H9 (cell line): ENCODE data around the gene SPTAN1. TPM values are rescaled to one million over a fixed set of nuclear protein-coding genes. Genes with fewer than 3 reads are reported as not detected.

Source experiments
- DNase-seq: peaks from one replicate; pipeline ENCODE4 v3.0.0-alpha.2; 2017
- H2AFZ ChIP-seq: one replicate; pipeline ENCODE4 v1.6.1; 2013; ENCODE audit warnings: mild to moderate bottlenecking, low read length, control low read depth, moderate library complexity
- H2AK5ac ChIP-seq: 2 replicates; pipeline ENCODE4 v1.6.1; 2013; ENCODE audit warnings: low read length, control low read depth, mixed read lengths; ENCODE audit not compliant: insufficient read length
- H2BK120ac ChIP-seq: one replicate; pipeline ENCODE4 v1.6.1; 2013; ENCODE audit warnings: low read depth, mild to moderate bottlenecking, low read length, control low read depth, inconsistent platforms; ENCODE audit not compliant: poor library complexity, severe bottlenecking
- H2BK12ac ChIP-seq: 2 replicates; pipeline ENCODE4 v1.6.1; 2013; ENCODE audit warnings: low read length, control low read depth, mixed read lengths, low read depth; ENCODE audit not compliant: insufficient read length
- H2BK15ac ChIP-seq: 2 replicates; pipeline ENCODE4 v1.6.1; 2013; ENCODE audit warnings: low read depth, low read length, control low read depth
- H2BK20ac ChIP-seq: one replicate; pipeline ENCODE4 v1.6.1; 2013; ENCODE audit warnings: low read depth, mild to moderate bottlenecking, low read length, control low read depth, inconsistent platforms; ENCODE audit not compliant: poor library complexity, severe bottlenecking
- H2BK5ac ChIP-seq: 2 replicates; pipeline ENCODE4 v1.6.1; 2013; ENCODE audit warnings: low read length, control low read depth, mixed read lengths; ENCODE audit not compliant: insufficient read length
- H3K14ac ChIP-seq: 2 replicates; pipeline ENCODE4 v1.6.1; 2013; ENCODE audit warnings: low read length, control low read depth; ENCODE audit not compliant: insufficient read depth
- H3K18ac ChIP-seq: 2 replicates; pipeline ENCODE4 v1.6.1; 2013; ENCODE audit warnings: low read depth, mild to moderate bottlenecking, mixed read lengths, low read length, control low read depth; ENCODE audit not compliant: insufficient read length
- H3K23ac ChIP-seq: 2 replicates; pipeline ENCODE4 v1.6.1; 2013; ENCODE audit warnings: low read length, control low read depth, mixed read lengths, low read depth; ENCODE audit not compliant: insufficient read length
- H3K23me2 ChIP-seq: 2 replicates; pipeline ENCODE4 v1.6.1; 2013; ENCODE audit warnings: low read depth, mild to moderate bottlenecking, mixed read lengths, low read length, control low read depth; ENCODE audit not compliant: insufficient read length, poor library complexity, severe bottlenecking
- H3K27ac ChIP-seq: 2 replicates; pipeline ENCODE4 v1.5.1; 2013; ENCODE audit warnings: low read length, control low read depth, mixed read lengths, low read depth; ENCODE audit not compliant: insufficient read length
- H3K27me3 ChIP-seq: 2 replicates; pipeline ENCODE4 v1.6.1; 2013; ENCODE audit warnings: low read length, control low read depth, inconsistent platforms; ENCODE audit not compliant: insufficient read depth
- H3K4ac ChIP-seq: 2 replicates; pipeline ENCODE4 v1.6.1; 2013; ENCODE audit warnings: low read depth, mild to moderate bottlenecking, control low read depth, inconsistent platforms, low read length, moderate library complexity
- H3K4me1 ChIP-seq: 2 replicates; pipeline ENCODE4 v1.6.1; 2013; ENCODE audit warnings: low read length, control low read depth, inconsistent platforms; ENCODE audit not compliant: insufficient read depth
- H3K4me2 ChIP-seq: 2 replicates; pipeline ENCODE4 v1.6.1; 2013; ENCODE audit warnings: low read length, control low read depth, mixed read lengths; ENCODE audit not compliant: insufficient read length, insufficient read depth
- H3K56ac ChIP-seq: 2 replicates; pipeline ENCODE4 v1.6.1; 2013; ENCODE audit warnings: low read depth, mild to moderate bottlenecking, mixed read lengths, low read length, control low read depth; ENCODE audit not compliant: insufficient read length
- H3K79me1 ChIP-seq: 2 replicates; pipeline ENCODE4 v1.6.1; 2013; ENCODE audit warnings: low read depth, mild to moderate bottlenecking, moderate library complexity, low read length, control low read depth, inconsistent platforms; ENCODE audit not compliant: insufficient read depth, poor library complexity, severe bottlenecking
- H3K79me2 ChIP-seq: 2 replicates; pipeline ENCODE4 v1.6.1; 2013; ENCODE audit warnings: low read length, control low read depth, inconsistent platforms; ENCODE audit not compliant: insufficient read depth
- H3K9ac ChIP-seq: 2 replicates; pipeline ENCODE4 v1.6.1; 2013; ENCODE audit warnings: low read length, control low read depth, mixed read lengths; ENCODE audit not compliant: insufficient read length; ENCODE audit errors: extremely low read depth
- H3K9me3 ChIP-seq: one replicate; pipeline ENCODE4 v1.6.1; 2013; ENCODE audit warnings: low read depth, low read length, inconsistent platforms; ENCODE audit not compliant: control insufficient read depth
- H3T11ph ChIP-seq: one replicate; pipeline ENCODE4 v1.6.1; 2013; ENCODE audit warnings: mild to moderate bottlenecking, low read length, control low read depth, inconsistent platforms
- H4K20me1 ChIP-seq: one replicate; pipeline ENCODE4 v1.6.1; 2013; ENCODE audit not compliant: control insufficient read depth, insufficient read length, insufficient read depth
- H4K5ac ChIP-seq: 2 replicates; pipeline ENCODE4 v1.6.1; 2013; ENCODE audit warnings: low read depth, mild to moderate bottlenecking, mixed read lengths, low read length, control low read depth; ENCODE audit not compliant: insufficient read length
- H4K8ac ChIP-seq: replicated peaks from 2 replicates; pipeline ENCODE4 v1.6.1; 2013; ENCODE audit warnings: low read length, control low read depth, mixed read lengths, low read depth; ENCODE audit not compliant: insufficient read length
- H4K91ac ChIP-seq: 2 replicates; pipeline ENCODE4 v1.6.1; 2013; ENCODE audit warnings: low read depth, mild to moderate bottlenecking, moderate library complexity, mixed read lengths, low read length, control low read depth; ENCODE audit not compliant: insufficient read length
- H3K27ac Mint-ChIP-seq, 3 experiments: 2 replicates in 2 of 3; 3 replicates in 1 of 3; pipeline ENCODE4 v1.8.0; 2020 to 2021; ENCODE audit warnings: mixed read lengths in 3 of 3, mild to moderate bottlenecking in 1 of 3, moderate library complexity in 1 of 3
- H3K27me3 Mint-ChIP-seq: 2 replicates; pipeline ENCODE4 v1.8.0; 2021; ENCODE audit warnings: low read depth, mild to moderate bottlenecking, moderate library complexity, mixed read lengths
- H3K36me3 Mint-ChIP-seq, 3 experiments: 2 replicates in 2 of 3; 3 replicates in 1 of 3; pipeline ENCODE4 v1.8.0; 2020 to 2021; ENCODE audit warnings: low read depth in 3 of 3, mixed read lengths in 3 of 3; ENCODE audit not compliant: insufficient read depth in 1 of 3
- H3K4me1 Mint-ChIP-seq, 2 experiments: 2 replicates each; pipeline ENCODE4 v1.8.0; 2020; ENCODE audit warnings: mixed read lengths in 2 of 2
- H3K4me3 Mint-ChIP-seq, 2 experiments: 2 replicates in 1 of 2; 3 replicates in 1 of 2; pipeline ENCODE4 v1.8.0; 2020 to 2021; ENCODE audit warnings: mild to moderate bottlenecking in 2 of 2, mixed read lengths in 2 of 2, moderate library complexity in 1 of 2
- H3K9me3 Mint-ChIP-seq, 2 experiments: 2 replicates in 1 of 2; 3 replicates in 1 of 2; pipeline ENCODE4 v1.8.0; 2020; ENCODE audit warnings: mild to moderate bottlenecking in 2 of 2, mixed read lengths in 2 of 2, moderate library complexity in 1 of 2
- CTCF ChIP-seq: fragments of 200-600 bp; sonication (generic); conservative IDR thresholded peaks from 3 replicates; pipeline ENCODE4 v1.8.0; 2021; ENCODE audit warnings: antibody characterized with exemption, mild to moderate bottlenecking
- WGBS: extraction: QIAGEN DNeasy Blood & Tissue Kit; methylation state at CpG from one replicate; pipeline ENCODE4 v1.1.7; 2013; ENCODE audit warnings: missing lambda C conversion rate, low lambda C conversion rate, mixed read lengths; ENCODE audit not compliant: insufficient read length; ENCODE audit errors: extremely low coverage; 5-methylcytosine and 5-hydroxymethylcytosine counted together
- total RNA-seq: library from RNA; stranded (reverse); gene quantifications from 2 replicates; pipeline ENCODE4 v1.2.1, GENCODE V29; 2021

SPTAN1 gene
- total RNA-seq, 1 experiment from 2014 or later, result 213 TPM

- WGBS, result no CpG with 5 or more reads among the region's 22 CpGs
- no peak overlapping the region for H2BK12ac ChIP-seq
- H2BK5ac ChIP-seq, result no peak overlapping the region
- H2AFZ ChIP-seq, result no peak overlapping the region
- H2BK20ac ChIP-seq, result no peak overlapping the region
- no peak overlapping the region for H2BK120ac ChIP-seq
- H3K79me2 ChIP-seq, result no peaks in the 10 kb centered on the region; the same call in 1 of the 2 replicates
- H3K9me3 ChIP-seq, result no peaks in the 10 kb centered on the region
- Mint-ChIP-seq H3K4me3 (peak overlapping the region in 1 of 2 experiments; percentile 96; a peak in 4 of 5 replicates), H3K9me3 (no peaks in the 10 kb centered on the region; a peak in 1 of 5 replicates), H3K27me3 (peaks cover 3% of the 10 kb centered on the region; the same call in 1 of the 2 replicates), H3K4me1 (peaks cover 11 to 22% of the 10 kb centered on the region in 2 experiments), H3K27ac (peak overlapping the region; percentile 83 to 97 (median 89)), H3K36me3 (no peaks in the 10 kb centered on the region)
- no peak overlapping the region for H3T11ph ChIP-seq
- no peak overlapping the region for H3K18ac ChIP-seq
- no peak for TF ChIP-seq CTCF
- H3K27me3 ChIP-seq, result no peaks in the 10 kb centered on the region
- peak overlapping the region; percentile 58 for H3K4me2 ChIP-seq
- peaks cover 5% of the 10 kb centered on the region for H3K23me2 ChIP-seq
- no peak overlapping the region for H3K14ac ChIP-seq
- no peak overlapping the region for H3K4ac ChIP-seq
- no peaks in the 10 kb centered on the region for H4K20me1 ChIP-seq
- H3K56ac ChIP-seq, result no peak overlapping the region
- no peak for DNase-seq
- H2BK15ac ChIP-seq, result no peak overlapping the region
- H4K5ac ChIP-seq, result no peak overlapping the region
- H3K23ac ChIP-seq, result no peak overlapping the region
- no peak overlapping the region for H3K27ac ChIP-seq
- H4K91ac ChIP-seq, result no peak overlapping the region
- no peaks in the 10 kb centered on the region for H3K79me1 ChIP-seq
- H3K9ac ChIP-seq, result peak overlapping the region; percentile 40
- no peak overlapping the region for H4K8ac ChIP-seq
- no peak overlapping the region for H2AK5ac ChIP-seq
- peaks cover 9% of the 10 kb centered on the region for H3K4me1 ChIP-seq
Measured at GRCh38 chr9:128551657-128552152, 682 bp upstream of the SPTAN1 start.
